A549 (cell line): ENCODE data around the gene PTPRD.

ENCODE experiments used
- CEBPB ChIP-seq, 2 experiments: fragments of >200 bp in 1 of 2; sonication (Bioruptor Twin) in 1 of 2; formaldehyde crosslinking in 1 of 2; IDR thresholded peaks; 2 replicates each; pipeline ENCODE4 v1.6.1; 2012 to 2016
- TF ChIP-seq, protein P1 (sequence below): fragments of >200 bp; sonication (Bioruptor Twin); formaldehyde crosslinking; IDR thresholded peaks from 3 replicates; pipeline ENCODE4 v1.5.1; 2016

- TF ChIP-seq, protein P1, sequence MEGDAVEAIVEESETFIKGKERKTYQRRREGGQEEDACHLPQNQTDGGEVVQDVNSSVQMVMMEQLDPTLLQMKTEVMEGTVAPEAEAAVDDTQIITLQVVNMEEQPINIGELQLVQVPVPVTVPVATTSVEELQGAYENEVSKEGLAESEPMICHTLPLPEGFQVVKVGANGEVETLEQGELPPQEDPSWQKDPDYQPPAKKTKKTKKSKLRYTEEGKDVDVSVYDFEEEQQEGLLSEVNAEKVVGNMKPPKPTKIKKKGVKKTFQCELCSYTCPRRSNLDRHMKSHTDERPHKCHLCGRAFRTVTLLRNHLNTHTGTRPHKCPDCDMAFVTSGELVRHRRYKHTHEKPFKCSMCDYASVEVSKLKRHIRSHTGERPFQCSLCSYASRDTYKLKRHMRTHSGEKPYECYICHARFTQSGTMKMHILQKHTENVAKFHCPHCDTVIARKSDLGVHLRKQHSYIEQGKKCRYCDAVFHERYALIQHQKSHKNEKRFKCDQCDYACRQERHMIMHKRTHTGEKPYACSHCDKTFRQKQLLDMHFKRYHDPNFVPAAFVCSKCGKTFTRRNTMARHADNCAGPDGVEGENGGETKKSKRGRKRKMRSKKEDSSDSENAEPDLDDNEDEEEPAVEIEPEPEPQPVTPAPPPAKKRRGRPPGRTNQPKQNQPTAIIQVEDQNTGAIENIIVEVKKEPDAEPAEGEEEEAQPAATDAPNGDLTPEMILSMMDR = peak; percentile 36; the same call in 2 of the 3 replicates
- no peak for TF ChIP-seq CEBPB (IDR thresholded peaks at IDR 0.05)
These were observed 1259.8 kb downstream of the PTPRD start for GRCh38 chr9:9352877-9353481.
